Measurements from ENCODE around the gene EVX2.

Gene EVX2

DNA sequence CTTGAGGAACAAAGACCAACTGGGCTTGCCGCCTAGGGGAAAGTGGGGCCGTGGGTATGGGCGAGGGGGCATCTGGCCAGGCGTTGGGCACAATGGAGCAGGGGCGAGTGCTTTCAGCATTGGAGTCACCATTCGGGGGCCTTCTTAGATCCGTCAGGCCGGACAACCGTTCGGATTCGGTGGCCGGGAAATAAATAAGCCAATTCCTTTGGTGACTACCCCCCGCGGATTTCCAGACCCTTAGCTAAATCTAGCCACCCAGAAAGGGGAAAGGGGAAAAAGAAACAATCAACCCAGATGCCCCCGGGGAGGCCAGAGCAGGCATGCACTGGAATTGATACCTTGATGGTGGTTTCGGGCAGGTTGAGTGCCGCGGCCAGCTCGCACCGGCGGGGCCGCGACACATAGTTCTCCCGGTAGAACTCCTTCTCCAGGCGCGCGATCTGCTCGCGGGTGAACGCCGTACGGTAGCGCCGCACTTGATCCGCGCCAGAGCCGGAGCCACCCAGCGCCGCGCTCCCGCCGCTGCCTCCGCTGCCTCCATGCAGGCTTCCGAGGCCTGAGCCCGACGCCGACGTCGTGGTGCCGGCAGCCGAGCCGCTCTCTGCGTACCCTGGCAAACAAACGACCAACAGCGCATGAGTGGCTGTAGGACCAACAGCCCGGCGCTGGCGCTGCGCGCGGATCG, 1.8 kb downstream of the EVX2 start:
- DNase-seq = no peak

DNA sequence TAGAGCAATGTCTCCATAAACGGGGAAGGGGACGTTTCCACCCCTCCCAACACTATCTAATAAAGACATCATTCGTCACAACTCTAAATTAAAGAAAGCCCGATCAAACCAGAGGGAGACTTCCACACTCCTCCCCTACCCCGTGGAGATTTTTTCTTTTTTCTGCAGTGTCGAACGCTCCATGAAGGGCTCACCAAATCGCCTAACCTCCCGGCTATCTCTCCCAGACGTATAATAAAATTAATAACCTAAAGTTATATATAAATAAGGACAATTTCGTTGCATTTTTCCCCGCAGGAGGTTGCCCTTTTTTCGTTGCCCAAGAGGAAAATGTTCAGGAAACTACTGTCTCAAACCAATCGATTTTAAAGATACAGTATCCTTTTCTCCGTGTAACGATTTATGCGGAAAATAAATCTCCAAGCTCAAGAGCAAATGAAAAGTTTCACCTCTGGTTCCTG, 2.4 kb downstream of the EVX2 start:
- no peak for DNase-seq

DNA sequence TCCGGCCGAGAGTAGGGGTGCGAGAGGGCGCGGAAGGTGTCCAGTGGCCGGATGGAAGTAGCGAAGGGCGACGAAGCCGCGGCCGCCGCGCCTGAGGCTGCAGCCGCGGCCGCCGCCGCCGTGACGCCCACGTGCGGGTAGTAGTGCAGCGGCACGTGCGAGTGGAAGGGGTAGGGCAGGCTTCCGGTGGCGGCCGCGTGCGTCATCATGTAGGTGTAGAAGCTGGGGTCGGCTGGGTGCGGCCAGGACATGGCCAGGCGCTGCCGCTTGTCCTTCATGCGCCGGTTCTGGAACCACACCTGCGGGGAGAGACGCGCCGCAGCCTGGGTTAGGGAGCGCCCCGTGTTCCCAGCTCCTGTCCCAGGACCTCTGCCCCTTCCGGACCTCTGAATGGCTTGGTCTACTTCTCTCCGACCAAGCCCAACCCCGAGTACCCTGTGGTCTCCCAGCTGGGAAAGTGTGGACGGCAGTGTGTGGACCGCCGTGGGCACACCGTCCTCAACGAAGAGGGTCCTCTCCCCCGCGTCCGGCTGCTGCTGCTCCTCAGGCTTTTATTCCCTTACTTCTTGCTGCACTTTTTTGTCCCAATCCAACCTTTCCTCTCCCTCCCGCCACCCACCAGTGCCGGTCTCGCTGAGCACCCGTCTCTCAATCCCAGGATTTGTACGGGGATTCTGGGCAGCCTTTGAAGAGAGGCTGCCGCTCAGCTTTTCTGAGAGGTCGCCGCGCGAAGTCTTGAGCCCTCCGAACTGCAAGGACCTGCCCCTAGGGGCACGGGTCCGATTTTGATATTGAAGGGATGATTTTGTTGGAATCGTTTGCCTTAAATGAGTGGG, 3.0 kb downstream of the EVX2 start:
- DNase-seq = no peak

DNA sequence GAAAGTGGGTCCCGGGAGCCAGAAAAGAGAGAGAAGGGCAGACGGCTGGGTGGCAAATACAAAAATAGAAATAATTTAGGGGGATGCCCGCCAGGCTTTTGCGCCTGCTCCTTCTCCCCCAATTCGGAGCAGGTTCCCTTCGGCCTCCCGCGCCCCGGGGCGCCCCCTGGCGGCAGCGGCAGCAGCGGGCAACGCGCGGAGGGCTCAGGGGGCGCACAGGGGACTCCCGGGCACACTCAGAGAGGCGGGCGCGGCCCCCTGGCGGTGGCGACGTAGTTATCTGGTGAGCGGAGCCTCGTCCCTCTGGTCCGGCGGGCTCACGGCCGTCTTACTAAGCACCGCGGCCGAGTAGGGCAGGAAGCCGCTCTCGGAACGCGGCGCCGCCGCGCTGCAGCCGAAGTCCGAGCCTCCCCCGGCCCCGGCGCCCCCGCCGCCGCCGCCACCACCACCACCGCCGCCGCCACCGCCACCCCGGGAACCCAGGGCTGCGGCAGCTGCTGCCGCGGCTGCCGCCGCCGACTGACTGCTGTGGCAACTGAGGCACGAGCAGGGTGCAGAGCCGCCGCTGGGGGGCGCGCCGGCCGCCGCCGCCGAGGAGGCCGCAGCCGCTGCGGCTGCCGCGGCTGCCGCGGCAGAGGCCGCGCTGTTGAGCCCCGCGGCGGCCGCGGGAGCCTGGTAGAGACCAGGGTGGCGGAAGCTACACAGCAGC, 3.8 kb downstream of the EVX2 start:
- no peak for DNase-seq

DNA sequence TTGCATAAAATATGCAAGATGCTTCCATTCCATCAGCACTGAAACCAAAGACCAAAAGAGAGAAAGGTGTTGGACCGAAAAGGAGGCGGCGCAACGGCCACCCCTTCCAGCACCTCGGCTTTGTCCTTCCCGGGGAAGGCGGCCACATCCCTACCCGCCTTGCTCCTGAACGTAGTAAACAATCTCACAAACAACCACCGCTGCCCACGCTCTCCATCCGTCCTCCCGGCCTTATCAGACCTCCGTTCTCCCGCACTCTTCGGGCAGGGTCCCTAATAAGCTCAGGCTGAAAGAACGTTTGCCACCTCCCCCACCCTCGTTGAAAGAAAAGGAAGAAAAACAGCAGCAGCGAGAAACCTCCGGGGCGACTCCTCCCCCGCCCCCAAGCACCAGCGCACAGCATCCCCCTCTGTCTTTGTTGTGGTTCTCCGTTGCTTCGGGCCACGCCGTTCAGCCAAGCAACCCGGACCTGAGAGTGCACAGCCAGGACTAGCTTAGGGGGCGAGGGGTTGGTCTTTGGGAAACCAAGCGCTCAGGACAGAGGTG, 4.4 kb downstream of the EVX2 start:
- DNase-seq = no peak

DNA sequence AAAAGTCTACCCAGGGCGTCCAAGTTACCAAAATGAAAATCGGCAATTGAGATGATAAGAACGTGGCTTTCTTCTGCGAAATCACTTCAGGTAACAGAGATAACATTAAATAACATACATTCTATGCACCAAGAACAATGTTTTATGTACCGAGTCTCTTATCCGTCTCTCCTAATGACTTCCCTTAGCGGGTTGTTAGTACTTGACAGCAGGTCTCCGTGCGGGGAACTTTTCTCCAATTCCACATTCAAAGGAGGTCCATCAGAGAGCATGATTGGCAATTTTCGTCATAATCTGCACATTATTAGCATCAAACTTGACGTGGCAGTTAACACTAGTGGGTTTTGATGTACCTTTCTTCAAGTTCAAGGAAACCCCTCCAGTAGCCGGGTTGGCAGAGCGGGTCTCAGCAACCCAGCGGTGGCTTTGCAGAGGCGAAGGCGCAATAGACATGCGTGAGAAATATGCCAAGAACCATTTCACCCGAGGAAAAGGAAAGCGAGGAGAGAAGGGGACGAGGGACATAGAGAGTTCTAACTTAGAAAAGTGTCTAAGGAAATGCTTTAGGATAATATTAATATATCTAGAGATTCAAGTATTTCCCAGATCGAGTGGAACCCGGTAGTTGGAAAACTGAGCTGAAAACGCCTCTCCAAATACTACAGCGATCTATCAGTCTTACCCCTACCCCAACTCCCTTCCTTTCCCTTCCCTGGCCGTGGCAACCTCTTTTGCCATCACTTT, 5.0 kb downstream of the EVX2 start:
- no peak for DNase-seq

DNA sequence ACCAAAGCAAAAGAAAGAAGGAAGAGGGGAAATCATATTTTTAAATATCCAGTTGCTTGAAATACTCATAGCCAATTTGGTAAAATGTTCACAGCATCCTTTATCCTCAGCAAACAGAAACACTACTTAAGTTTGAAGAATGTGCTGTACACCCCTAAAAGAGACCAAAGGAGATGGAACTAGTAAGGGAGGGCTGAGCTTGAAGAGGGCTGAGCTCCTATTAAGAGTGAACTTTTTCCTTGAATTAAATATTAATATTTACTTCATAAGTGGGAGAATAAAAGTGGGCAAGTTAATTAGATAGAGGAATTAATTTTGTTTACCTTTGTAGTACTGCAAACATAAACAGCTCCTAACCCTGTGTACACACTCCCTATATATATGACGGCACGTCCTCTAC, 7.0 kb downstream of the EVX2 start:
- no peak for DNase-seq

DNA sequence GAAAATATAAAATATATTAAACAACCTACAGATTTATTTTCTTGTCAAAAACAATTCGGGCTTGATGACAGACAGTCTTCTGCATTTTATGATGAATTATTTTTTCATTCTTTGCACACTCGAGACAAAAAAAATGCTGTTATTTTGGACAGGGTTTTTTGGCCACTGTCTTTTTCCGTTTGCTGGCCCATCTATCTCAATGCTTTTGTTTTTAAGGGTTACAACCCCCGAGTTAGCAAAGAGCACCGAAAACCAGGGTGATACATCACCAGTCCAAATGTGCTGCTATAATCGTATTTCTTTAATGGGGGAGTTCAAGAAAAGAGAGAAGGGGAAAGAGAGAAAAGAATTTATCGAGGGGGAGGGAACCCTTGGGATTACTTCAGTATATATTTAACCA, 7.7 kb downstream of the EVX2 start:
- DNase-seq = no peak

DNA sequence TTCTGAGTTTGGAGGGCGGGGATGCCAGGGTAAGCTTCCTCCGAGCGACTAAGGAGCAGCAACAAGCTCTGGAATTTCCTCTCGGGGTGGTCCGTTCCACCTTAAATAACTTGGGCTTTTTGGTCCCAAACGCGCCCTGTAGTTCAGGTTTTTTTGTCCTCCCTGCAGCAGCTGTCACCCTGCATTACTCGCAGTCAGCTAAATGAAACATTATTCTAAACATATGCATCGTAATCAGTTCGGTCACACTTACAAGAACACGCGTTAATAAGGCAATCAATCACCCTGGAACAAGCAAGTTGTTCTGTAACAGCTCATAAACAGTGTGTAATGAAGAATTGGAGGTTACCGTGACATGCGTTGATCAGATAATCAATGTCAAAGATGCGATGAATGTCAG, 8.3 kb downstream of the EVX2 start:
- no peak for DNase-seq

DNA sequence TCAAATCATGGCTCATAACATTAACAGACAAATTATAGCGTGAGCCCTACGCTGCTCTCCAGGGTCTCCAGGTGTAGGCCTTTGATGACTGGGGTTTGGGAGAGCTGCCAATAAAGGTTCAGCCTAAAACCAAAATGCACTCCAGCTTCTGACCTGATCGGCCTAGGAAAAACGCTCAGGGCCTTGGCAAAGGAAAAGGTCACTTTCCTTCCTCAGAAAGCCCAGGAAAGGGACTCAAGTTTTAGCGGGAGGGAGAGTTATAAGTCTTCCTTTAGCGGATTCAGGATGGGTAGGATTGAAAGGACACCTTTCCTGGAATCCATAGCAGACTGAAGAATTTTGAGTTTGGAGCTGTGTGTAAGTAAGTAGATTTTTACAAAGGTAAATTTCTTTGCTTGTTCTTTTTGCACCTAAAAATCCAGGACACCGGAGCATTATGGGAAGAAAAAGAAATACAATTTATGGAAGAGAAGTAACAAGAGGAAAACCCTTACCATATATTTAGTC, 8.8 kb downstream of the EVX2 start:
- DNase-seq = no peak

DNA sequence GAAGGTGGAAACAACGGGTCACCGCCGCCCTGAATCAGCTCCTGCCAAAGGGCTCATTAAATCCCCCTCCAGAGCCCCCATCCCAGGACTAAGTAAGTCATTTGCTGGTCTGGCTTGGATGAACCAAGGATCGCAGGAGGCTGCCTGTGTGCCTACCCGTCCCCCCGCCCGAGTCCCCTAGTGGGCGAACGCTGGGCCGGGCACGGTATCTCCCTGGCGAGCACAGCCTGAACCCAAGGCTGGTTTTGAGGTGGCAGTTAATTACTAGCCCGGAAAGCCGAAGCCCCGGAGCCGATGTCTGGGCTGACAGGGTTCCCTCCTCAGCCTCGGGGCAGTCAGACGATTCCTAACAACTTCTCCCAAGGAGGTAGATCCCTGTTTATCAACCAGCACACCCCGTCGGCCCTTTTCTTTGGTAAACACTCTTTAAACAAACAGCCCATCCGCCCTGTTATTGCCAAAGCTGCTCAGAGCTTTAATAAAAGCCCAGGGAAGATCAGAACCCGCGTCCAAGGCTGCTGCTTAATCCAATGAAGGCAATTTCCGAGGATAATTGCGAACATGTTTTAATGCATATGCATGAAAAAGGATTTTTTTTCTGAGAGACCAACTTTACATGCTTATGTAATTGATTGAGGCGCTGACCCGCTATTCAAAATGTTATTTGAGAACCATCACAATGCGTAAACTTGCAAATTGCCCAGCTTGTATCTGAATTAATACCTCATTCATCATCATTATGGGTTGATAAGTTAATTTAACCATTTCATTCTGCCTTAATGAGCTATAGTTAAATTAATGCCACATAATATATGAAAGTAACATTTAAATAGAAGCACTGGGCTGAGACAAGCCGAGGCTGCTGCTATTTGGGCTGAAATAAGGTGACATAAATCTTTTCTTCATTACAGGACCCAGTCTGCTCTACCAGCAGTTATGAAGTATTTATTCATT, 10.5 kb downstream of the EVX2 start:
- no peak for DNase-seq

DNA sequence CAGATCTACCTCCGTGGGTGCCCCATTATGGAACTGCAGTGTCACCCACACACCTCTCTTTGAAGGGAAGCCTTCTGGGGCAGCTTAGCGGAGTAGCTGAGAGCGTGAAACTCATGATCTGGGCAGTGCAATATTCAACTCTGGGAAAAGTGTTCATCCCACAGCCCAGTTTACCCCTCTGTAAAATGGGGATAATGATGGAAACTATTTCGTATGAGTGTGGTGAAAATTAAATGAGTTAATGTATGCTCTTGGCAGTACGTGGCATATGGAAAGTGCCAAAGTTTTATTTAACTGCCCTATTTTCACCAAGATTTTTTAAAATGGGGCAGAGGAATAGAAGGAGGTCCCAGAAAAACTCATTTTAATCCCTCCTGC, 11.5 kb downstream of the EVX2 start:
- no peak for DNase-seq

DNA sequence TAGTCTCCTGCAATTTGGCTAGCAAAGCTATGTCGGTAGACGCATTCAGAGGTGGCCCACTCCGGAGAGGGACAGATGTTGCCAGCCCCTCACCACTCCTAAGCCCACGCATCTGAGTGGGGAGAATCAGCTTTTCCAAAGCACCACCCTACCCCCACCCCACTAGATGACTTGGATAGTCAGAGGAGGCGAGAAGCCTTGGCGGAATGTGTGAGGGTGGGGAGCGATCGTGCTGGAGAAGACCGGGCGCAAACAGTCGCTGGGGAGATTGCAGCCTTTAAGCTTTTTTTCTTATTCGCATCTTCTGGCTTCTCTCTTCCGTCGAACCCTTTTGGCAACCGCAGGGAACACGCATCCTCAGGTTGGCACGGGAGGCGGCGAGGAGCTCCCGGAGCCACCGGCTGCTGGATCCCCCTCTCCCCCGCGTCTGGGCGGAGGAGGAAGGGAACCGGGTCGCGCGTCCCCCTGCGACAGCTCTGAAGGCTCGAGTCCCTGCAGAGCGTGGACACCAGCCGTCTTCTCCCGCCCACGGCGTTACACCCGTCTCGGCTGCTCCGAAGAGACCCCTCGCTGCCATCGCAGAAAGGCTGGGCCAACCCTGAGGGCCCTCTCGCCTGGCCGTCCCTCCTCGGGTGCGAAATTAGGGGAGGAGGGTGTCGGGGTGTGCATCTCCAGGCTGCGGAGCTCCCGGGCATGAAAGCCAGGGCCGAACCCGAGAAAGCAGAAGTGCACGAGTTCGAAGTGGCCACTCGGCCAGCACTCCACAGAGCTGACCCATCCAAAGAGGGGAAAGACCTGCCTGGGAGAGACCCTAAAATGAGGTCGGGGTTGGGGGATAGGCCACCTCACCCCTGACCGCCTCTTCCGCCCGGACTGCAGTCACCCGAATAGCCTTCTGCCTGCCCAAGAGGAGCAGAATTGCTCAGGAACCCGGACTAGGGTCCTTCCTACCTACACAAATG, 12.2 kb downstream of the EVX2 start:
- no peak for DNase-seq

DNA sequence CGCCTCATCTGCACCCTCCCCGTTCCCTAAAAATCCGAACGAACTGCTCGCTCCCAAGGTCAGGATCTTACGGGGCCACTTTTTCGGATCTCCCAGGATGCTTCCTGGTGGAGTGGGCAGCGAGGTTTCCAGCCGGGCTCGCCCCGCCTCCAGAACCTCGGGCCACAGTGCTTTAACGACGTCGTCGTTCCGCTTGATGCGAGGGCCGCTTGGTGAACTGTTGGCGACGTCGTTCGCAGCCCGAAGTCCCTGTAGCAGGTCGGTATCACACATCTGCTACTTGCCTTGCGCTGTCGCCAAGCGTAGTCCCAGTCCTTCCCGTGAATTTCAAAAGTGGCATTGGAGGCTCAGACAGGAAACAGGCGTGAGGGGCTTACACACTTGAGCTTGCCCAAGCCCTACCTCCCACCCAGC, 15.3 kb downstream of the EVX2 start:
- no peak for DNase-seq

DNA sequence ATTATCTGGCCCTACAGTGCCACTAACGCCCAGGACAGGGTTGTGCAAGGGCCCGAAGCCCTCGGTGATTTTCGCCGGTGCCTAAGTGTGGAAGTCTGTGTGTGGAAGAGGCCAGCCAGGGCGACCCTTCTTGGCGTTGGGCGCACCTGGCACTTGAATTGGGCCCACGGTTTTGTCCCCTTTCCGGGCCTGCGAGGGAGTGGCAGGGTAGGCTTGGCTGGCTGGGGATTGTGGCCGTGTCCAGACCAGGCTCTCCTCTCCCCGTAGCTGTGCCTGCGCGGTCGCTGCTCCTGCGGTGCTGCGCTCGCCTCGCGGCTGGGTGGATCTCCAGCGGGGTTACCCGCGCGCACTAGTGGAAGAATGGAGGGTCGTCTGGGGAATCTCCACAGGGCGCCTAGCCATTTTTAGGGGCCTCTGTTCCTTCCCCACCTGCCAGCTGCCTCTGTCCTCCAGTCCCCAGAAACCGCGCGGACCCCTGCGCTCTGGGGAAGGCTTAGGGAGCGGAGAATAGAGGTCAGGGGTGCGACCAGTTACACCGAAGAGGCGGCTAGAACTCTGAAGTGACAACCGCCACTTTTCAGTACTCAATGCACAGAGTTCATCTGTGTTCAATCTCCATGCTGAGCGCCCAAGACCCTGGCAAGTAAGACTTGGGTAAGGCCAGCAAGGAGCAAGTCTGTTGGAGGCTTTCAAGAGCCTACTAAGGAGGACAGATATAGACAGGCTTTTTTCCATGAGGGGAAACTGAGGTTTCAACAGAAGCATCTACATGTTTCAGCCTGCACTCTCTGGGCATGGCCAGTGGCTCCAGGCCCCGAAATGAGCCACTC, 16.0 kb downstream of the EVX2 start:
- DNase-seq = no peak

DNA sequence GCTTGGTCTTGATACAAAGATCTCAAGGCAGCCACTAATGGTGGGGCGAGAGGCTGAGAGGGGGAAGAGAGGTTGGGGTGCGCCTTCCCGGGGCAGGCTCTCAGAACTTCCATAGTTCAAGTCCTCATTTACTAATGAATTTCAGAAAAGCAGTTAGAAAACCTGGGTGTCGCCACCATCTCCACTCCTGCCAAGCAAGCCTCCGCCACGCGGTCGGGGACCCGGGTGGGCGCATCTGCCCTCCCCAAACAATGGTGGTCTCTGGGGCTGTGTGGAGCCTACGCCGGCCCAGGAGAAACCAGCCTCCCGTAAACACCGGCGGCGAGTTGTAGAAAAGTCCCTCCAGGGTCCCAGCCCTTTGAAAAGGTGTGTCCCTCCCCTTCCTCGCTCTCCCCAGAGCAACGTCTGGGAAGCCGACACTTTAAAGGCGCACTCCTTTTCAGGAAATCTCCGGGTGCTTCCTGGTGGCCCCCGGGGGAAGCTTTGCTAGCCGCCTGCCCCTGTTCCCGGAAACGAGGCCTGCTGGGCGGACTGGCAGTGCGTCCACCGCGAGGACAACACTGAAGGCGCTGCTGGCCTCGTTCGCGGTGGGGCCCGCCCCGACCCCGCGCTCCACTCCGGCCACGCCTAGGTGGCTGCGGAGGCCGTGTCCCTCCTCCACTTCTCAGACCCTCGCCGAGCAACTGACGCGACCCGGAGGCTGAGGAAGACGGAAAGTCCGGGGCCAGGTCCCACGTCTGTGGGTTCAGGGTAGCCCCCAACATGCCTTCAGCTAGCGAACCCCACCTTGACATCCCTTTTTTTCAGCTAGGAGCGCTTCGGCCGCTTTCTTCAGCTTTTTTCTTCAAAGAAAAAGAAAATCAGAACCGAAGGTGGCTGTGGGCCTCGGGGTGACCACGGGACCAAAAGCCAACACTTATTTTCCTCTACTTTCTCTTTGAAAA, 16.8 kb downstream of the EVX2 start:
- no peak for DNase-seq

DNA sequence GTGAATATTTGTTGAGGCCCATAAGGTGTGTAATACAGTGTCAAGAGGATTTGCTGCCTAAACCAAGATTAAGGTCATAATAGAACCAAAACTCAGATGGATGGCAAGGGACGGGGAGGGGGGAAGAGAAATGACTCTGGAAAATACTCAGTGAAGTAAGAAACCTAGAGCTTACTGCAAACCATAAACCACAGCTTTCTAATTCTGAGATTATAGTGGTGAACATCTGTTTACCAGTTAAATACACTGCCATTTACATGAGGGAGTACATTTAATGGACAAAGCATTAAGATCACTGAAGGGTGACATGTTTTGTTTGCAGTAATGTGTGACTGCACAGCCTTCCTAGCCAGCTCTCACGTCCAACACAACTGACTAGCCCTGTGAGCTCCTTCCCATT, 19.8 kb downstream of the EVX2 start:
- no peak for DNase-seq

DNA sequence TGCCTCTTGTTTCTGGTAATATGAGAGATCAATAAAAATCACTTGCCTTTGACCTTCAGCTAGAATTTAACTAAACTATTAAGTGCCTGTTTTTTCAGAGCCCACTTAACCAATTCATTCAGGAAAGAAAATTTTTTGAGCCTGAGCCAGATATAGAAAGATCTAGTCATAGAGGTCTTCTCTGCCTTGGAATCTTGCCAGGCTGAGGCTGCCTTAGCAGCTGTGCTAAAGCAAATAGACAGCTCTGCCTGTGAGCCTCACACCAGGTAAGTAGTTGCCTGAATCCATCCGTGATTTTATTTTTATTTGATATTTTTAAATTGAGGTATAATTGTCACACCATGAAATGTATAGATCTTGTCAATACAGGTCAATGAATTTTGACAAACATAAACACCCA, 27.4 kb downstream of the EVX2 start:
- DNase-seq = no peak

Measured in cortex of kidney (tissue), 1 donor.